ENCODE data around the gene CAMTA1.

The CAMTA1 gene

DNA sequence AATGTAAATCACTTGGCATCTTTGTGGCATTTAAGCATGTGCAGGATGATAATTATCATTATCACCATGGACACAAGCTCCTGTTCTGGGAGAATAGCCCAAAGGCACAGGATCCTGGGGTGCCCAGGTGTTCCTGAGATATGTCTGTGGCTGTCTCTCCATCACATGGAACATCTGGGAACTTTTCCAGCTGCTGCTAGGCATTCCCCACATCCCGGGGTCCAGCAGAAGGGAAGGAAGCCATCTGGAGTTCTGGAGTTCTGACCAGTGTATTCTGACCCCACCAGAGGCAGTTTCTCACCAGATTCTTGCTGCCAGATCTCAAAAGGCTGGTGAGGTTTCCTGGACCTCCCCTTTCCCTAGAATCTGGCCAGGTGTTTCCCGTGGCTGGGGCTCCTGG, 726.1 kb downstream of the CAMTA1 start:
- DNase-seq, result no peak

DNA sequence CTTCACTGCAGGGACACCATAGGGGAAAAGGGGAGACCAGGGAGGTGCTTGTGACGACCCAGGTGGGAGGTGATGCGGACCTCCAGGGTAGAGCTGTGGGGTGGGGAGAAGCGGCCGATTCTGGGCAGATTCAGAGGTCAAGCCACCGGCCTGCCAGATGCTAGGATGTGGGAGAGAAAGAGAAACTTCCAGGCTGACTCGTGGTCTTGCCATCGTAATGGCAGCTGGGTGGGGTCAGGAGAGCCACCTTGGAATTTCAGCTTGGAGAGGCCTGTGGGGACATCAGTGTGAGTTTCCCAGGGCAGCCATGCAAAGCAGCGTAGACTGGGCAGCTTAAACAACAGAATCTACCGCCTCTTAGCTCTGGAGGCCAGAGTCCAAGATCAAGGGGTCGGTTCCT, 727.8 kb downstream of the CAMTA1 start:
- no peak for DNase-seq

DNA sequence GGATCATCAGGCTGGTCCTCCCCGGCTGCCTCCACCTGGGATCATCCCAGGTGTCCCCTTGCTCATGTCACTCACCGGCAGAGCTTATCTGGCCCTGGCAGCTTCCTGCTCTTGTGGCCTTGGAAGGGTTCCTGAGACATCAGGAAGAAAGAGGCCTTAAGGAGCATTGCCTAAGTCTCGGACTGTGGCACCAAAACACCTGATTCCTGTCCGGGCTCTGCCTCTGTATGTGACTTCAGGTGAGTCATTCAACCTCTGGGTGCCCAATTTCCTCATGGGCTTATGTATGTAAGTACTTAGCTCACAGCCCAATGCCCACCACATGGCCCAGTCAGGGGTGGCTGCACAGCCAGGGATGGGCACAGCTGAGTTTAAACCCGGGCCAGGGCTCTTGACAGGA, 729.9 kb downstream of the CAMTA1 start:
- DNase-seq, result no peak

DNA sequence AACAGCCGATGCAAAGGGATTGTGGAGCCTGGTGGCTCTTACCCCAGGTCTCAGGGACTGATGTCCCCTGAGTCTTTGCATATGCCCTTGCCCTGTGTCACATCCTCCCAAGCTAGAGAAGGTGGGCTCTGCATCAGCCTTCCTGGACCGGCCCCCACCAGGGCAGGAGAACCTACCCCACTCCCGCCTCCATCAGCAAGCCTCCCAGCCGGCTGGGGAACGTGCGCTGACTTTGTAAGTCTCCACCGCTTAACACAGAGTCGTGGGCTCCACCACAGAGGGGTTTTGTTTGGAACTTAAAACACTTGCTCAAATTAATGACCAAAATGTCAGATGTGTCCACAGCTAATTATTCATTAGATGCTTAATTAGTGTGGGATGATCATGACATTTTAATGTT, 730.6 kb downstream of the CAMTA1 start:
- DNase-seq, result no peak

DNA sequence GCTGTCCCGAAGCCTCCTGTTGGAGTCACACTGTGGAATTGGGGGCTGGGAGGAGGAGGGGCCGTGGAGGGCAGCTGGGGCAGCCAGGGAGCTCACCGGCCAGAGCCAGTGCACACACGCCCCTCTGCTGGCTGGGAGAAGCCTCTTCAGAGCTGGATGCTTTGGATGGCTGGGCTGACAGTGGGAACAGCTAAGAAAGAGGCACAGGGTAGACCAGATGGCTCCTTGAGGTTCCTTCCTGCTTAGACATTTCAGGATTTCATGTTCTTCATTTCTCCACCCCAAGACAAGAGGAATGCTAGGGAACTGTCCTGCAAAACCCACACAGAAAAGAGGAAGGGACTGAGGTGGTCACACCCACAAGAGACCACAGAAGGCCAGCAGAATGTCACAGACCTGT, 731.1 kb downstream of the CAMTA1 start:
- no peak for DNase-seq

DNA sequence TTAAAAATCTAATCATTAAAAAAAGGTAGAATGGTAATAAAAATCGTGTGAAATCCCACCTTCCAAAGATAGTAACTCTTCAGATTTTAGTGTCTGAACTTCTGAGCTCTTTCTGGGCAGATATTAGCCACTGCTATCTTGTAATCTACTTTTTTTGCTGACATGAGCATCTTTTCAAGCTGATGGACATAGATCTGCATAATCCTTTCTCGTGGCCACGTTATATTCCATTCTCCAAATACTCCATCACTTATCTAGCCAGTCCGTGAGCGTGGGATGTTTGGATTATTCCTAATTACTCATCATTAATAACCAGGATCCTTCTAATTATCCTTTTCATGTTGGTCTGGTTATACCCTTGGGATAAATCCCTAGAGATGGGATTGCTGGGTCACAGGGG, 731.7 kb downstream of the CAMTA1 start:
- DNase-seq, result no peak

DNA sequence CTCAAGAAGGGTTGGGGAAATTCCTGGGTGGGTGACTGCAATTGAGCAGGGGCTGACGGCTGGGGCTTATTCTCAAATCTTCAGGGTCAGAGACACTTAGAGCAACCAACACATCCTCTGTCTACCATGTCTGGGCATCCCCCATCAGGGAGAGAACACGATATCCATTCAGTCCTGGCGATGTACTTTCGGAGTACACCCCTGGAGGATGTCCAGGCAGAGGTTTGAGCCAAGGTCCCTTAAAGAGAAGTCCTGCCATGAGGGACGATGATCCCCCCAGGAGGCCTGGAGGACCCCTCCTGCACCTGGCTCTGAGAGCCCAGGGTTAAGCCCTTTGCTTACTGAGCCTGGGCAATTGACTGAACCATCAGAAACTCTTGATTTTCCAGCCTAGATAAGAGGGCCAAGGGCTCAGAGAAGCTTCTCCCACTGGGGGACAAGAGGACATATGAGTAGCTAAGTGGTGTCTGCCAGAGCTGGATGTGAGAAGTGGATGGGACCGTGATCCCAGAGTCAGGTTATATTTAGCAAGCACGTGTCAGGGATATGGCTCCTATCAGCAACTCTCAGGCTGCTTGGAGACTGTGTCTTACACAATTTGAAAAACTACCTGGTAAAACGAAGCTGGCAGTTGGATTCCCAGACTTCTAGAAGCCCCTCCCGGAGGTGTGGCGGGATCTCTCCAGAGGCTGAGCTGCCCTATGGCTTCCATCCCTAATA, 732.5 kb downstream of the CAMTA1 start:
- DNase-seq, result no peak

DNA sequence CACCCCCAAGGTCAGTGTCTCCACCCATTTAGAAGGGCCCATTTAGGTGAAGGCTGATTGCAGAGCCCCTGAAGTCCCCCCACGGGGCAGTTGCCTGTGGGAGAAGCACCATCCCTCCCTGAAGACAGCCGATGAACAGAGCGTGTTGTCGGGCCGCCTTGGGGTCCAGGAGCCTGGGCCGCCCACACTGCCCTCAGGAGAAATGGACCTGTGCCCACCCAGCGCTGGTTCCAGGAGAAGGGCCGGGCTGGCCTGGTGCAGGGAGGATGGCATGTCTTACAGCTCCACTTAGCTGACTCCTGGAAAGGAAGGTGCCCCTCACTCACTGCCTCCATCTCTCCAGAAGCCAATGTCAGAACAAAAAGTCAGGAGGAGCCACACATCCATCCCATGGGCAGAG, 733.2 kb downstream of the CAMTA1 start:
- no peak for DNase-seq

DNA sequence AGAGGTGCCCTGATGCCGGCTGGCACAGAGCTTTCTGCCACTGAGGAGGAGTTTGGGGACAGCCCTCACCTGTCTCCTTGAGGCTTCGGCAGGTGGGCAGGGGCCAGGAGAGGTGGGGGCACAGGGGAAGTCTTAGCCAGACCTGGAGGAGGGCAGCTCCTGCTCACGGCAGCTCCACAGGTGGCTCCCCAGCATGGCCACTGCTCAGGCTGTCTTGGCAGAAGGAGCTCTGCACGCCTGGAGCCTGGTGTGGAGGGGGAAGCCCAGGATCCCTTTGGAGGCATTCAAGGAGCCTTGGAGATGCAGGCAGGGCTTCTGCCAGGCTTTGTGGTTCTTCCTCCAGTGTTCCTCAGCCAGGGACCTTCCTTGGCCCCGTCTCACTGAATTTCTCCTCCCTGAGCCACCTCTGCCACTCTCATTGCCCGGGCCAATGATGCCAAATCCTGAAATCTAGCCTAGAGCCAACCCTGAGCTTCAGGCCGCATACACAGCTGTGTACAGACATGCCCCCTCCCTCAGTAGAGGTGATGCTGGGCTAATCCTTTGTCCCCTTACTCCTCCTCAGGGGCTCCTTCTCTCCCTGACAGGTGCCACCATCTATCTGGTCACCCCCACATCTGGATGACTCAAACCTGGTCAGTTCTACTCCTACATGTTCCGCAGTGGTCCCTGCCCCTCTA, 734.1 kb downstream of the CAMTA1 start:
- no peak for DNase-seq

DNA sequence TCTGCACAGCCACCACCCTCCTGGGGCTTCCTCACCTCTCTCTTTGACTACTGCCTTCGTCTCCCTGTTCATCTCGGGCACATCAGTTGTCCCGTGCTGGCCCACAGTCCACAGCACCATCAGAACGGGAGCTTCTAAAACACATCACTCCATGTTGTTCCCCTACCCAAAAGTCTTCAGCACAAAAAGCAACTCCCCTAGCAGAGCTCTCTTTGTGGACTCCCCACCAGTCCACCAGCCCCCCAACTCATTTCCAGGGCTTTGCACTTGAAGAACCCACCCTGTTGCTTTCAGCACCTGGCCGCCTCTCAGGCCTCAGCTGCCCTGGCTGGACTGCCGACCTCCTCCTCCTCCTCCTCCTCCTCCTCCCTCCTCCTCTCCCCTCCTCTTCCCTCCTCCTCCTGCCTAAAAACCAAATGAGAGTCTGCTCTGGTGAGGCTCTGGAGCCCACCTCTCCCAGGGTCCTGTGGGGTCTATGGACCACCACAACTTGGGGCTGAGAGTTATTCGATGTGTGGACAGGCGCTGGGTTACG, 734.7 kb downstream of the CAMTA1 start:
- no peak for DNase-seq

DNA sequence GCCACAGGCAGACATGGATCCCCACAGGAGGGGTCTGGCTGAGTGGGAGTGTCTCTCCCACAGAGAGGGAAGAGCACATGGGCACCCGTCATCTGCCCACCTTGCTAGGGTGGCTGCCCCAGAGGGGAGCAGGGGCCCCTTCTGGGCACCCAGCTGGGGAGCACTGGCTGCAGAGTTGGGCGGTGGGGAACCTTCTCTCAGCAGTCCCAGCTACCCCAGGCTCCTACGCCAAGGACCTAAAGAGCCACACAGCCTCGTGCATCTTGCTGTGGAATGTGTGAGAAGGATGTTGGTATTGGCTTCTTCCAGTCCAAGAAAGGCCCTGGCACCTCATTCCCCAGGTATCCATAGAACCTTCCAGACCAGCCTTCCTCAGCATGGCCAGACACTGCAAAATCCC, 735.2 kb downstream of the CAMTA1 start:
- DNase-seq, result no peak

DNA sequence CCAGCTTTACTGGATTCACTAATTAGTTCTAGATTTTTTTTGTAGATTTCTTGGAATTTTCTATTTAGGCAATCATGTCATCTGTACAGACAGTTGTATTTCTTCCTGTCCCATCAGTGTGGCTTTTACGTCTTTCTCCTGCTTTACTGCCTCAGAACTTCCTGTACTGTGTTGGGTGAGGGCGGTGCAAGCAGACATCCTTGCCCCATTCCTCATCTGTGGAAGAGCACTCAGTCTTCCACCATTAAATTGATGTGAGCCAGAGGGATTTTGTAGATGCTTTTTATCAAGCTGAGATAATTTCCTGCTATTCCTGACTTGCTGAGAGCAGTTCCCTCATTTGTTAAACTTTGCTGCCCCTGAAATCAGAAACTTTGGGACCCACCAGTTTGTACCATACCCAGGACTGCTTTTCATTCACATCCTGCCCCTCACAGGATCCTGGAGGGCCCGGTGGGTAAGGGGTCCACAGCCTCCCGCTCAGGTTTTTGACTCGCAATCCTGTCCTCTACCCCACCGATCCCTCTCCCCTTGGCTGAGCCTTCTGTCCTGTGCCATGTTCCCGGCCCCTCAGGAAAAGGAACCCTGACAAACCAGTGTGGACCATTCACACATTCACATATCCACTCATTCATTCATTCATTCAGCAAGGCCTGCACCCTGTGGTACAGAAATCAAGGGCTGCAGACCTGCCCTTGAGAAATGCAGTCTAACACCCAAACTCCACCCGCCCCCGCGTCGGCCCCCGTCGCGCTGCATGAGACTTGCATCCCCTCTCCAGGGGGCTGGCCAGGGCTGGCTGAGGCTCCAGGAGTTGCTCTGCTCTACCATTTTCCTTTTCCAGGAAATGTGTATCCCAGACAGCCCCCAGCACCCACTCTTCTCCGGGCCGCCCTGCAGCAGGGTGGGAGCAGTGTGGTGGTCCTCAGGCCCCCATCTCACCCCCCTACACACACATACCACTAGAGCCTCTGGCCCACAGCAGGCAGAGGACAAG, 739.4 kb downstream of the CAMTA1 start:
- no peak for DNase-seq

DNA sequence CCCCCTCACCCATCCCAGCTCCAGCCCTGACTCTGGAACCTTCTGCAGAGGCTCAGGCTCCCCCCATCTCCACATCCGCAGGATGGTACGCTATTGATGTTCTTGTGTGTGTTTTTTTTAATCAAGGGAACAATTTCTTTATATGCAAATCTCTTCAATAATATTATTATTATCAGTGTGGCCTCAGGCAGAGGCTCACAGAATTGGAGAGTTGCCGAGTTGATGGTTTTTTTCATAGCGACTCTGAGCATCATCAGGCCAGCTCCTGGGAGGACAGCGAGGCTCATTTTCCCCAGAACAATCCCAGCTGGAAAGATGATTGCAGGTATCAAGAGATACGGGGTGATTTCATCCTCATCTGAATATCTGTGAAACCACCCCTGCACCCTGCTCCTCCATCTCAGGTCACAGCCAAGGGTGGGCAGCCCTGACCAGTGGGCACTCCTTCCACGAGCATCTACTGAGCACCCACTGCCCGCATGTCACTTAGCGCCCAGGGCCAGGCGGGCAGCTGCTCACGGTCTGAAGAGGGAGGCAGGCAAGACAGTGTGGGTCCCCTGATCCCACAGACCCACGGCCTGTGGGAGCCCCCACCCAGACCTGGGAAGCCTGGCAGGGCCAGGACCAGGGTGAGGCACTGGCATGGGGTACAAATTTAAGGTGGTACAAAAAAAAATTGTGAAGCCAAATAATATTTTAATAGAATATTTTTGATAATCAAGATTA, 740.2 kb downstream of the CAMTA1 start:
- no peak for DNase-seq

DNA sequence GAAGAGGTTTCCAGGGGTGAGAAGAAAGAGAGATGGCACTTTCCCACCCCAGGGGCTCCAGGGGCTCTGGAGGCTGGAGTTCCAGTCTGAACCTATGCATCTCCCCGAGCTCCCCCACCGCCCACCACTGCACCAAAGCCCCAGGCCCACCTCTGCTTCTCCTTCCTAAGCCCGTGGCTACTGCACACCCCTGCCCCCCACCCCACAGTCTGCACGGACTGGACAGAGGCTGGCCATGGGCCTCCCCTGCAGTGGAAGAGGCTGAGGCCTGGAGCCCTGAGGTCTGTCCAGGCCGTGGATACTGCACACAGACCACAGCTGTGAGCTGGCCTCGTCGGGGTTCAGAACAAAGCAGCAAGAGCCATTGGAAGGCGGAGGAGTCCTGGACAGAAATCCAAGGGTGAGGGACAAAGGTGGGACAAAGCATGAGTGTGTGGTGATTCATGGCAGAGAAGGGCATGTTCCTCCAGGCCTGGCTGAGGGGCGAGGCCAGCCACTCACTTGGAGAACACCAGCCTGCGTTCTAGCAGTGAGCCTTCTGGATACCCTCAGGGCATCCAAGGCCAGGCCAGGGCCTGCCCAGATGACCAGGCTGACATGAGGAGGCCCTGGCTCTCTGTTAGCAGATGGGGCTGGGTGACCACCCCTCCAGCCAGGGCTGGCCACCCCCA, 741.1 kb downstream of the CAMTA1 start:
- no peak for DNase-seq

DNA sequence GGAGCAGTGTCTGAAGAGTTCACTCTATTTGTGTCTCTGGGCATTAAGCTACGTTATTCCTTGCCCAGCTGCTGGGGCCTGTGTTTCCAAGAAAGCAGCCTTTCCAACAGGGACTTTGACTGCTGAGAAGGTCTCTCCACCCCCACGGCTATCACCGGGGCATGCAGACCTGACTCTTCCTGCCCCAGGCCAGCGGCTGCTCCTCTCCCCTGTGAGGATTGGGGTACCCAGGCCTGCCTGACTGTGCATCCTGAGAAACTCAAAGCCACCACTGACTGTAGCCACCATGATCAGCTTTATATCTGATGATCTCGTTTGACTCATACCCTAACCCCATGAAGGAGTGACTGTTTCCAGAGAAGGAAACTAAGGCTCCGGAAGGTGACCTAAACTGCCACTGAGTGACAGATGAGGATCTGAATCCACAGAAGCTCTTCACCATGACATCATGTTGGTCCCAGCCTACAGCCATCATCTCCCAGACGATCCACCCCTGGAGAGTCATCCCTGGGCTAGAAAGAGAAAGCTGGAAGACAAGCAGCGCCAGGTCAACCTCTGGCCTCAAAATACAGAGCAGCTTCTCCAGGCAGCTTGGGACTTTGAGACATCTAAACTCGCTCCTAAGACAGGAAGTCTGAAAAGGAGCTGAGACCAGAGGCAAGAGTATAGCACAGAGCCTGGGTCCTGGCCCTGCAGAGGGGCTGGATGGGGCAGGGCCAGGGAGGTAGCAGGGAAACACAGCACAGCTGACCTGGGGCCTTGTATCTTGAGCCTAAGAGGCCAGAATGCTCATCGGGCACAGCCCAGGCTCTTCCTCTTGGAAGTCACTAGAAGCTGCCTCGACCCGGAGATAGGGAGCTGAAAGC, 741.8 kb downstream of the CAMTA1 start:
- DNase-seq, result no peak

DNA sequence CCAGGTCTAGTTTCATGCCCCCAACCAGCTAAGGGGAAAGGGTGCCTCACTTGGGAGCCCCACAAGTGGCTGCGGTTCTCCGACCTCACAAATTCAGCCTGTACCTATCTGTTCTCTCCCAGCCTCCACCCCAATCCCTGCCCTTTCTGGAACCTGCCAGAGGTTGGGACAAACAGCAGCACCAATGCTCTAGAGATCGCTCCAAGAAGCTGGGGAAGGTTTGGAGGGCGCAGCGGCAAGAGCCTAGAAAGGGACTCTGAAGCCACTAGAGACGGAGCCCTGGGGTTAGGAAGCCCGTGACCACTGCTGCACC, 742.4 kb downstream of the CAMTA1 start:
- no peak for DNase-seq

DNA sequence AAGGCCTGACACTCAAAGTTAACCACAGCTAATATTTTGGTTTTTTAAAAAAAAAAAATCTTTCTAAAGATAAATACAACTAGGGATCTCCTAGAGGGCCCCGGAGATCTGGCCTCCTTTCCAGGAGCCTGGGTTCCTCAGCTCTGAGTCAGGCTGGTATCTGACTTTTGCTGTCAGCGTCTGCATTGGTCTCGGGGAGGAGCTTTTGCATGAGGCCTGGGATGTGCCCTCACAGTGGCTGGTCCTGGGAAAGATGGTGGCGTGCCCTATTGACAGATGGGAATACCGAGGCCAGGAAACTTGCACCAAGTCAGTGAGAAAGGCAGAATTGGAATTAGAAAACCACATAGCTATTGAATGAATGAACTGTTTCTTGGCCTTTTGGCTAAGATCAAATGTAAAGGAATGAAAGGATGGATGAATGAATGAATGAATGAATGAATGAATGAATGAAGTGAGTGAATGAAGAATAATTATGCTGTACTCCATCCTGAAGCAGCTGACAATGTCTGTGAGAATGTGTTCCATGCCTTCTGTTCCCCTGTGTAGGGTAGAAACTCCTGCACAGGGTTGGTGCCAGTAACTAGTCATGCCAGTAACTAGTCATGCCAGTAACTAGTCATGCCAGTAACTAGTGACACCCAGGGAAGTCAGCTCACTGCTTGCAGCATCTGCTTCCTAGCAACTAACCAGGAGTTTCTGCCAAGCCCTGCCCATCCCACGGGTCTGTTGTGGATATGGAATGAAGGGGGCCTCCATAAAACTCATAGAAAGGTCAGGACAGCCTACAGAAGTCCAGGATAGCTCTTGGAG, 743.3 kb downstream of the CAMTA1 start:
- no peak for DNase-seq

DNA sequence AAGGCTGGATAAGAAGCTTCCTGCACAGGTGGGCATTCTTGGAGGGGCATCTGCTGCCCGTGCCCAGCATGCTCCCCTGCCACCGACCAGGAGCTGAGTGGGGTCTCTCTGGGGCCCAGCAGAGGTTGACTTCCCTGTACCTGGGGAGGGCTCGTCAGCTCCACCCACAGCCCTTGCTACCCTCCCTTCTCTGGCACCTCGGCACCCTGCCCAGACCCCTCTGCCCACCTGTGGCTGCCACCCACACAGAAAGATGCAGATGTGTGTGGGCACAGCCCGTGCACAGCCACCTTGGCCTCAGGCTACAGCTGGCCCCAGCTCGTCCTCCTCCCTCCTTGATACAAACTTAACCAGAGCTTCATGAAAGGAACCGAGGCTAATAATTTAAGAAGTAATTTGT, 744.7 kb downstream of the CAMTA1 start:
- DNase-seq, result no peak

DNA sequence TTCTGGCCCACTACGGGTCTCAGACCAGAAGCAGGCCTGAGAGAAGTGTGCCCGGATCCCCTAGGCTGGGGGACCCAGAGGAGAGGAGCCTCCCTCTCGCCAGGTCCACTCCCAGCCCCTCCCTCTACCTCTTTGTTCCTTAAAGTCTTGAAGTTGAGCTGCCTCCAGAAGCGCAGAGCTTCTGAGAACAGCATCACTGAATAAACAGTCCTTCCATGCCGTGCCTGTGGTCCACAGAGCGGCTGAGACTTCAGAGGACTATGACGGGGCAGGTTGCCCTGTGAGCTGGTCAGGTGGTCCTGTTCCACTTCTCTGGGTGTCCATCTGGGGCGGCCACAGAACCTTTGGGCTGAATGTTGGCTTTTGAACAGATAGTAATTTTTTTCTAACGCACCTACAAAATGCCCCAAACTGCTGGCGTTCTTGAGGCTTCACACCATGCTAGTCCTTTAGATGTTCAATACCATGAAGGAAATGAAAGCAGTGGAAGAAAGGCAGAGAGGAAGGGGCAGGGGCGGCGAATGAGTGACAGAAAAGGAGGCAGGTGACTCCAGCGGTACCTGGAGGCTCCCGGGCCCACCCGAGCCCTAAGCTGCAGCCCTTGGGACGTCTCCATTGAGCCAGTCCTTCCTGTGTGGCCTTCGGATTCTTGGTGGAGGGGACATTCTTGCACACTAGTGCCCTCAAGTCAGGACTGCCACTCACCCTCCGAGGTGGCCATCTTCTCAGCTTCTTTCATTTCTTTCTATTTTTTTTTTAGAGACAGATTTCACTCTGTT, 746.5 kb downstream of the CAMTA1 start:
- no peak for DNase-seq

DNA sequence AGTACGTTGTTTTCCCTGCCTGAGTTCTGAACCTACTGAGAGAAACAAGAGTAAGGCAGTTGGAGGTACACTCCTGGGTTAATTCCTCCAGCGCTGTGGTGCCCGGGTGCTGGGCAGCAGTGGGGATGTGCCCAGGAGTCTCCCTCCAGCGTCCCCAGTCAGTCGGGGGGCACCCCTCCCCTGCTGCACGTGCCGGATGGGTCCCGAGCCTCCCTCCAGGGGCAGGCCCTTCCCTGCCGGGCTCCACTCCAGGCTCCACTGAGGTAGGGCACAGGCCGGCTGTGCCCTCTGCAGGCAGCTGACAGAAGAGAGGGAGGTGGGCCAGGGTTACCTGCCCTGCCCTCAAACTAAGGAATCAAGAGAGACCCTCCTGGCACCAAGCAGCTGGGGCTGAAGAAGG, 747.8 kb downstream of the CAMTA1 start:
- no peak for DNase-seq
